Endothelial cell of hepatic sinusoid (primary cell): ENCODE data around the gene ABCF2.

Experiments used
- in situ Hi-C: cut with HindIII; loops from 2 replicates; pipeline ENCODE4 v1.10.0; 2017; ENCODE audit warnings: low sequenced_read_pairs

ABCF2 gene

GRCh38 chr7:151254316-151254715 lies 27.3 kb upstream of the ABCF2 start:
- in situ Hi-C loops, result loop anchor here (5.0 kb wide), 2 partner anchors 48 to 87 kb away; partner anchors contain the start of gene GBX1

GRCh38 chr7:151252961-151253711 lies 26.1 kb upstream of the ABCF2 start:
- in situ Hi-C loops, result loop anchor here (5.0 kb wide), 2 partner anchors 49 to 86 kb away; partner anchors contain the start of gene GBX1

- in situ Hi-C loops, result loop anchor here (5.0 kb wide), 2 partner anchors 50 to 85 kb away; partner anchors contain the start of gene GBX1
Measured at GRCh38 chr7:151252561-151252835, 25.5 kb upstream of the ABCF2 start.

GRCh38 chr7:151251689-151252560 lies 24.9 kb upstream of the ABCF2 start:
- in situ Hi-C loops, result loop anchor here (5.0 kb wide), 2 partner anchors 50 to 85 kb away; partner anchors contain the start of gene GBX1

GRCh38 chr7:151251328-151251688 lies 24.3 kb upstream of the ABCF2 start:
- in situ Hi-C loops, result loop anchor here (5.0 kb wide), 2 partner anchors 51 to 84 kb away; partner anchors contain the start of gene GBX1

GRCh38 chr7:151250181-151251132 lies 23.5 kb upstream of the ABCF2 start:
- in situ Hi-C loops, result loop anchor here (5.0 kb wide), 2 partner anchors 52 to 83 kb away; partner anchors contain the start of gene GBX1

- in situ Hi-C loops, result loop anchor here (5.0 kb wide), 2 partner anchors 53 to 82 kb away; partner anchors contain the start of gene GBX1
Measured at GRCh38 chr7:151249732-151250072, 22.7 kb upstream of the ABCF2 start.

GRCh38 chr7:151249034-151249731 lies 22.2 kb upstream of the ABCF2 start:
- in situ Hi-C loops, result no loop called here

- in situ Hi-C loops, result no loop called here
Measured at GRCh38 chr7:151248346-151249033, 21.5 kb upstream of the ABCF2 start, which contains the start of gene SMARCD3. TSS of gene SMARCD3 (minus strand) at chr7:151248694. CDS start at chr7:151248562, 132 bp downstream.

- in situ Hi-C loops, result no loop called here
Measured at GRCh38 chr7:151247611-151248345, 20.8 kb upstream of the ABCF2 start.

- in situ Hi-C loops, result no loop called here
Measured at GRCh38 chr7:151246851-151247580, 20.0 kb upstream of the ABCF2 start.

- in situ Hi-C loops, result no loop called here
Measured at GRCh38 chr7:151246102-151246850, 19.3 kb upstream of the ABCF2 start.

- in situ Hi-C loops, result no loop called here
Measured at GRCh38 chr7:151245360-151246101, 18.5 kb upstream of the ABCF2 start.

GRCh38 chr7:151244841-151245346 lies 17.9 kb upstream of the ABCF2 start:
- in situ Hi-C loops, result no loop called here

GRCh38 chr7:151244196-151244840 lies 17.3 kb upstream of the ABCF2 start:
- in situ Hi-C loops, result no loop called here
